Common myeloid progenitor, CD34-positive (primary cell): ENCODE results near the gene TMPRSS4.

ENCODE experiments used
- CTCF ChIA-PET: fragments of 350-600 bp; sonication (Branson Sonifier 250); formaldehyde crosslinking; loops from one replicate; lab custom pipeline; 2021; ENCODE audit warnings: antibody characterized with exemption; lab: Charles Lee
- POLR2A ChIA-PET: fragments of 350-600 bp; sonication (Branson Sonifier 250); formaldehyde crosslinking; loops from one replicate; lab custom pipeline; 2021; ENCODE audit warnings: antibody characterized with exemption; lab: Charles Lee
- DNase-seq, 3 donors: peaks; one replicate each; pipeline versions ENCODE4 v3.0.0 to v3.0.0-alpha.2; 2013
- H3K27ac ChIP-seq, 2 experiments: 1 replicate in 1 of 2; 2 replicates in 1 of 2; pipeline ENCODE4 v1.7.0; 2013; ENCODE audit warnings: inconsistent platforms in 2 of 2, low read length in 2 of 2, mild to moderate bottlenecking in 2 of 2, low read depth in 1 of 2, moderate library complexity in 1 of 2; ENCODE audit not compliant: severe bottlenecking in 2 of 2, insufficient read depth in 1 of 2, poor library complexity in 1 of 2
- H3K27me3 ChIP-seq, 5 experiments: replicated peaks in 2 of 5; 1 replicate in 3 of 5; 2 replicates in 2 of 5; pipeline versions ENCODE4 v1.6.1 to v1.7.0; 2013; ENCODE audit warnings: low read length in 4 of 5, mild to moderate bottlenecking in 2 of 5, moderate library complexity in 2 of 5, inconsistent platforms in 1 of 5; ENCODE audit not compliant: insufficient read depth in 5 of 5, control insufficient read depth in 4 of 5
- H3K36me3 ChIP-seq, 4 experiments: 1 replicate in 2 of 4; 2 replicates in 2 of 4; pipeline versions ENCODE4 v1.6.1 to v1.7.0; 2013; ENCODE audit warnings: low read length in 3 of 4, control low read depth in 1 of 4, mild to moderate bottlenecking in 1 of 4; ENCODE audit not compliant: control insufficient read depth in 4 of 4, insufficient read depth in 4 of 4
- H3K4me1 ChIP-seq, 4 experiments: 1 replicate in 3 of 4; 2 replicates in 1 of 4; pipeline versions ENCODE4 v1.6.1 to v1.7.1; 2013; ENCODE audit warnings: low read length in 3 of 4, mild to moderate bottlenecking in 3 of 4, control low read depth in 1 of 4, inconsistent platforms in 1 of 4, moderate library complexity in 1 of 4; ENCODE audit not compliant: control insufficient read depth in 4 of 4, insufficient read depth in 4 of 4; ENCODE audit errors: control extremely low read depth in 1 of 4
- H3K4me3 ChIP-seq, 7 experiments: 1 replicate in 4 of 7; 2 replicates in 3 of 7; pipeline versions ENCODE4 v1.5.1 to v1.7.0; 2013; ENCODE audit warnings: mild to moderate bottlenecking in 7 of 7, low read length in 6 of 7, moderate library complexity in 6 of 7, inconsistent platforms in 2 of 7, low read depth in 2 of 7, control low read depth in 1 of 7; ENCODE audit not compliant: insufficient read depth in 4 of 7, control insufficient read depth in 1 of 7; ENCODE audit errors: extremely low read depth in 1 of 7
- H3K9me3 ChIP-seq, 5 experiments: 1 replicate in 4 of 5; 2 replicates in 1 of 5; pipeline versions ENCODE4 v1.6.1 to v1.7.1; 2013; ENCODE audit warnings: low read length in 4 of 5, mild to moderate bottlenecking in 2 of 5, inconsistent platforms in 1 of 5, low read depth in 1 of 5, moderate library complexity in 1 of 5; ENCODE audit not compliant: control insufficient read depth in 4 of 5, insufficient read depth in 2 of 5; ENCODE audit errors: control extremely low read depth in 1 of 5
- WGBS: methylation state at CpG from one replicate; pipeline ENCODE4 v1.1.5; 2013; ENCODE audit not compliant: insufficient coverage; 5-methylcytosine and 5-hydroxymethylcytosine counted together

The TMPRSS4 gene

DNA sequence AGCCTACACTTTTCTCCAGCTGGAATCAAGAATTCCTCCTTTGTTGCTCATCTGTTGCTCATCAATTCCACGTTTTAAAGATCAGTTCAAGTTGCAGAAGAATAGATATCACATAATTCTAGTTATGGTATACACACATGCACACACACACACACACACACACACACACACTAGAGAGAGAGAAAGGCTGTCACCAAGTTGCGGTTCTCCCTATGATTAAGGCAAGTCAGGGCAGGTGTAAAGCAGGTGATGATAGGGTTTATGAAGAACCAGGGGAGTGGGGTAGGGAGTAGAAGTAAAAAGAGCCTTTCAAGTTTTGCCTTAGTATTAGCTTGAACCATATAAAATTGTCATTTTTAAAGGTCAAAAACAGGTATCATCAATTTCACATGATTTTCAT is 31.7 kb upstream of the TMPRSS4 start:
- no CpG with 5 or more reads among the region's 2 CpGs for WGBS
- no peaks in the 10 kb centered on the region for H3K36me3 ChIP-seq
- no peaks in the 10 kb centered on the region for H3K27me3 ChIP-seq
- DNase-seq: no peak
- POLR2A ChIA-PET: no interaction called here
- peaks cover 0 to 2% (median 0%) of the 10 kb centered on the region in 4 experiments for H3K4me1 ChIP-seq
- peaks cover 0 to 1% (median 0%) of the 10 kb centered on the region in 5 experiments for H3K9me3 ChIP-seq
- H3K27ac ChIP-seq: no peak overlapping the region
- CTCF ChIA-PET: interaction anchor here (1.1 to 5.6 kb wide), 3 partner anchors 10 to 99 kb away, joined by 3 to 29 read pairs (median 4); no protein-coding TSS in a partner anchor
- H3K4me3 ChIP-seq: no peak overlapping the region

DNA sequence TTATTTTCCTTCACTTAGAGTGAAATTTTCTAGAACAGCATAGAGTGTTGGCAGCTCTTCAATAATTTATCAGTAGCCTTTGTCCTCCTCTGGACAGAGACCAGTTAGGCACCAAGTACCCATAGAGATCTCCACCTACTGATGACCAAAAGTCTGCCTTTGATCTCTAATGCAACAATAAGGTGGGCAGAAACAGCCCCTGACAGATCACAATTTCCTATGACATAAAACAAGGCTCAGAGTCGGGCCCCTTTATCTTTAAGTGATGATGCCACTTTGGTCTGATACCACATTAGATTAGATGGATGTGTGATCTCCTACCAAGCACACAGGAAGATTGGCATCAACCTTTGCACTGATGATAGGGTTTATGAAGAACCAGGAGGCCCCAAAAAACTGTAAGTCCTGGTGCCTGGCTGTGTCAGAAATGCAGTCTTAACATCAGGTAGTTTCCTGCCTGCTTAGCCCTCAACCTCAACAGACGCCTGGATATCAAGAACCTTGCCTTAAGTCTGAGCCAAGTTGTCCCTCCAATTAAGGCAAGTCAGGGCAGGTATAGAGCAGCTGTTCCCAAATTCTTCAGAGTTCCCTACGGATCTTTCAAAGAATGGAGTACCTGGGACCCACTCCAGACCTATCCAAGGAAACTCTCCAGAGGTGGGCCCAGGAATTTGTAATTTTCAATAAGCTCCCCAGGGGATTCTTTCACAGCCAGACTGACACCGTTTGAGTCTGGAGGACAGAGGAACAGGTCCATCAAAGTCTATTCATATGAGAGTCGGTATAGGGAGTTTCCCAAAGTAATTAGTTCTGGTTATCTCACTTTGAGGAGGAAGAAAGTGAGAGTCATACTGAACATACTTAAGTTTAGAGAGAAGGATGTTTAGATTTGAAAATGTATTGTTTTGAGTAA is 30.6 kb upstream of the TMPRSS4 start:
- peaks cover 0 to 3% (median 1%) of the 10 kb centered on the region in 4 experiments for H3K4me1 ChIP-seq
- ChIA-PET POLR2A (no interaction called here), CTCF (interaction anchor here (0.9 to 5.6 kb wide), 6 partner anchors 9 to 230 kb away, joined by 3 to 29 read pairs (median 3); no protein-coding TSS in a partner anchor)
- DNase-seq: peak in 2 of 3 donors; percentile 24 to 29
- no peaks in the 10 kb centered on the region for H3K9me3 ChIP-seq
- no peaks in the 10 kb centered on the region for H3K27me3 ChIP-seq
- H3K27ac ChIP-seq: no peak overlapping the region
- no peak overlapping the region for H3K4me3 ChIP-seq
- WGBS: 71% methylated on average over 5 of the region's 5 CpGs
- no peaks in the 10 kb centered on the region for H3K36me3 ChIP-seq

DNA sequence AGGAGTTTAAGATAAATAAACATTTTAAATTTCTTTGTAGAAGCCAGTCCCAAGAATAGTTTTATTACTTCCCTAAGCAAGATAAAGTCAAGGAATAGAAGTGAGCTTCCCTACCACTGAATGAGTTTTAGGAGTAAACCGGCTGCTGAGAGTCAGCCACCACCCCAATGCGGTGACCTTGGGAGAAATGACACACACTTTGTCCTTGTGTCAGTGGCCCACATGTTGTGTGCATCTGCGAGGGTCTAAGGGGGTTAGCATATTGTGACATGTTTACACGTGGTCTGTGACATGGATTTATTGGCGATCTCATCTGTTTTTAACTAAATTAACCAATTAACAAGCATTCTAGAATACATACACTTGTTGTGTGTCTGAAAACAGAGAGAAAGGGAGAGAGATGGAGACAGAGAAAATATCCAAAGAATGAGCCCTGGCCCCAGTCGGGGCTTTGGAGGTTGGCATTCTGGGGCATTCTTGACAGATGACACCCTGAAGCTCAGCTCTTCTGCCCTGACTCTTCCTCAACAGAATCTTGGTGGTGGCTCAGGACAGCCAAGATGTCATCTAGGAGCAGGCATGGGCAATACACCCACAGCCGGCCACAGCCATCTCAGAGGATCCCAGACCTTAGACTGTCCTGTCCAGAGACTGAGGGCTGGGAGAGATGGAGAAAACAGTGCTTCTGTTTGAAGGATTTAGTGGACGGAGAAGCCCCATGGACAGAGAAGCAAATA is 29.7 kb upstream of the TMPRSS4 start:
- Histone ChIP-seq H3K36me3 (no peaks in the 10 kb centered on the region), H3K27ac (no peak overlapping the region), H3K9me3 (no peaks in the 10 kb centered on the region), H3K4me3 (no peak overlapping the region), H3K27me3 (no peaks in the 10 kb centered on the region), H3K4me1 (peaks cover 0 to 12% (median 5%) of the 10 kb centered on the region in 4 experiments)
- 95% methylated on average over 6 of the region's 8 CpGs for WGBS
- DNase-seq: no peak
- ChIA-PET POLR2A (interaction anchor here (0.5 kb wide), 1 partner anchor 61 kb away, joined by 5 read pairs; no protein-coding TSS in a partner anchor), CTCF (interaction anchor here (0.9 to 5.6 kb wide), 7 partner anchors 9 to 231 kb away, joined by 3 to 29 read pairs (median 3); no protein-coding TSS in a partner anchor)

DNA sequence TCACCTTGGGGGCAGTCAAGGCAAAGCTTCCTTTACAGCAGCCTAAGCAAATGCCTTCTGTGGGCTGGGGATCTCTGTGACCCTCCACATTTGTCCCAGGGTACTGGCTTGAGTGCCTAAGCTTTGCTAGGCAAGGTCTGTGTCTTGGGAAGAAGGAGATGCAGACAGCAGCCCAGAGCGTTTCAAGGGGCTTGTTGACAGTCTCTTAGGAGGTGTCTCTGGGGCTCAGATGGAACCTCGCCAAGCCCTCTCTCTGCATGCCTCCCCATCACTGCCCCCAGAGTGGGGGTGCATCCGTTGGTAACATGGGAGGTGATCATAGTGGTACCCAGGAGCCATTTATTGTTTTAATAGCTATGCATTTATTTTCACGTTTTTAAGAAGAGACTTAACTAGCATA is 29.1 kb upstream of the TMPRSS4 start:
- Histone ChIP-seq H3K27ac (no peak overlapping the region), H3K4me3 (no peak overlapping the region), H3K9me3 (no peaks in the 10 kb centered on the region), H3K4me1 (peaks cover 0 to 18% (median 5%) of the 10 kb centered on the region in 4 experiments), H3K27me3 (no peaks in the 10 kb centered on the region), H3K36me3 (no peaks in the 10 kb centered on the region)
- WGBS: 100% methylated on average over 1 of the region's 4 CpGs
- POLR2A ChIA-PET: no interaction called here
- DNase-seq: no peak
- CTCF ChIA-PET: interaction anchor here (0.9 to 5.6 kb wide), 8 partner anchors 8 to 232 kb away, joined by 3 to 29 read pairs (median 3); no protein-coding TSS in a partner anchor

DNA sequence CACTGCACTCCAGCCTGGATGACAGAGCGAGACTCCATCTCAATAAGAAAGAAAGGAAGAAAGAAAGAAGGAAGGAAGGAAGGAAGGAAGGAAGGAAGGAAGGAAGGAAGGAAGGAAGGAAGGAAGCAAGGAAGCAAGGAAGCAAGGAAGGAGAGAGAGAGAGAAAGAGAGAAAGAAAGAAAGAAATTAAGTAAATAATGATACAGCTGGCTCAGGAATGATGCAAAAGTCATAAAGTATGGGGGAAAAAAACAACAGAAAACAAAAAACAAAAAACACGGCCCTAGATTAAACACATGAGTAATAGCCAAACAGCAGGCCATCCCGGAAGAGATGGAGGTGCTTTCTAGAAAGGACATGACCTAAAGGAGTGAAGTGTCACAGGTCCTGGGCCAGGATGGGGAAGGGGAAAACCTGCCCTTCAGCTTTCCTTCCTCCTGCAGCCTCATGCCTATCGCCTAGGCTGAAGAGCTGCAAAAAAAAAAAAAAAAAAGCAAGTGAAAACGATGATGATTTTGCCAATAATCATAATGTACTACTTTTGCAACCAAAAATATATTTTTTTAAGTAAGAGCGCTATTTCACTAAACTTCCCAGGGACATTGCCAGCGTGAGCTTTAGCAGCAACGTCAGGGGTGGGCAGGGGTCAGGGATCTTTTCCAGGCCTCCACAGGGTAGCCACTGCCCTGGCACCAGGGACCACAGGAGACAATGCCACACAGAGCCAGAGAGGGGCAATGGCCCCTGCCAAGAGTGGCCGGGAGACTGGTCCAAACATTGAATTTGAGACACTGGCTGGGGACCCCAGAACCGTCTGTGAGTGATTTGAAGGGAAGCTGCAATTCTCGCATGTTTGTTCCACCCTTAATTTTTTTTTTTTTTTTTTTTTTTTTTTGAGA is 28.2 kb upstream of the TMPRSS4 start:
- DNase-seq: no peak
- Histone ChIP-seq H3K27ac (no peak overlapping the region), H3K27me3 (no peaks in the 10 kb centered on the region), H3K4me3 (no peak overlapping the region), H3K9me3 (no peaks in the 10 kb centered on the region), H3K36me3 (no peaks in the 10 kb centered on the region), H3K4me1 (peaks cover 0 to 20% (median 6%) of the 10 kb centered on the region in 4 experiments)
- CTCF ChIA-PET: interaction anchor here (0.9 to 5.6 kb wide), 11 partner anchors 9 to 232 kb away, joined by 3 to 29 read pairs (median 3); no protein-coding TSS in a partner anchor
- WGBS: 90% methylated on average over 6 of the region's 11 CpGs
- POLR2A ChIA-PET: no interaction called here

DNA sequence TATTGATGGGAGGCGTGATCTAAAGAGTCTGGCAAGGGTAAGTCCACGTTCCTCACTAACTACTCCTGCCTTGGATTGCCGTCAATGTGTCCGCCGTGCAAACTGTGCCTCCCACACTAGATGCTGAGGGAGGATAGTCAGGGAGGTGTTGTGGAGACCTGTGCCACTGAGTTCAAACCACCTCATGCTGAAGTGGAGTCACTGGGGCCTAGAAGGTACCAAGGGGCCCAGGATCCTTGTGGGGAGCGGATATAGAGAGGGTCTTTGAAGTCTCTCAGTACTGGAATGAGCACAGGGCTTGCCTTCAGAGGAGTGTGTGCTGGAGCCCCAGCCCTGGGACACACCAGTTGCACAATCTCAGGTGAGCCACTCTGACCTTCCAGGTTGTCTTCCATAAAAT is 27.1 kb upstream of the TMPRSS4 start:
- peaks cover 0 to 20% (median 6%) of the 10 kb centered on the region in 4 experiments for H3K4me1 ChIP-seq
- CTCF ChIA-PET: interaction anchor here (1.0 to 13.4 kb wide), 6 partner anchors 16 to 230 kb away, joined by 3 to 229 read pairs (median 34); partner anchors contain the start of gene FXYD2

More for the DNA sequence above, 27.1 kb upstream of the TMPRSS4 start:
- H3K4me3 ChIP-seq: no peak overlapping the region
- POLR2A ChIA-PET: no interaction called here
- no peaks in the 10 kb centered on the region for H3K27me3 ChIP-seq
- no peaks in the 10 kb centered on the region for H3K36me3 ChIP-seq
- 98% methylated on average over 6 of the region's 6 CpGs for WGBS
- H3K27ac ChIP-seq: no peak overlapping the region
- H3K9me3 ChIP-seq: no peaks in the 10 kb centered on the region
- no peak for DNase-seq
